GM21576 (cell line): ENCODE measurements around the gene PSMB8.

Experiments used
- ATAC-seq: cut with Tn5 transposase; IDR thresholded peaks from one replicate; pipeline ENCODE4 v1.9.1; 2021; ENCODE audit warnings: mild to moderate bottlenecking, moderate library complexity; ENCODE audit not compliant: unreplicated experiment

Gene PSMB8

DNA sequence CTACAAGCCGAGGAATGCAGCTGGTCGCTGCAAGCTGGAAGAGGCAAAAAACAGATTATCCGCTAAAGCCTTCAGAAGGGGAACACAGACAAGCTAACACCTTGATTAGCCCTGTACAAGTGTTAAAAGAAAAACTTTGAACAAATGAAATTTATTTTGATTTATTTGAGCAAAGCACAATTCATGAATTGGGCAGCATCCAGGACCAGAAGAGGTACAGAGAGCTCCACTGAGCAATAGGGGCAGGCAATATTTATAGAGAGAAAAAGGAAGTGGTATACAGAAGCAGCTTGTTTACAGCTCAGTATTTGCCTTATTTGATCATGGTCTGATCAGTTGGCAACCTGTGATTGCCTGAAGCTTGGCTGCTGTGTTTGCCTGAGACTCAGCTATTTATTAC, 44.7 kb downstream of the PSMB8 start:
- ATAC-seq: no peak

DNA sequence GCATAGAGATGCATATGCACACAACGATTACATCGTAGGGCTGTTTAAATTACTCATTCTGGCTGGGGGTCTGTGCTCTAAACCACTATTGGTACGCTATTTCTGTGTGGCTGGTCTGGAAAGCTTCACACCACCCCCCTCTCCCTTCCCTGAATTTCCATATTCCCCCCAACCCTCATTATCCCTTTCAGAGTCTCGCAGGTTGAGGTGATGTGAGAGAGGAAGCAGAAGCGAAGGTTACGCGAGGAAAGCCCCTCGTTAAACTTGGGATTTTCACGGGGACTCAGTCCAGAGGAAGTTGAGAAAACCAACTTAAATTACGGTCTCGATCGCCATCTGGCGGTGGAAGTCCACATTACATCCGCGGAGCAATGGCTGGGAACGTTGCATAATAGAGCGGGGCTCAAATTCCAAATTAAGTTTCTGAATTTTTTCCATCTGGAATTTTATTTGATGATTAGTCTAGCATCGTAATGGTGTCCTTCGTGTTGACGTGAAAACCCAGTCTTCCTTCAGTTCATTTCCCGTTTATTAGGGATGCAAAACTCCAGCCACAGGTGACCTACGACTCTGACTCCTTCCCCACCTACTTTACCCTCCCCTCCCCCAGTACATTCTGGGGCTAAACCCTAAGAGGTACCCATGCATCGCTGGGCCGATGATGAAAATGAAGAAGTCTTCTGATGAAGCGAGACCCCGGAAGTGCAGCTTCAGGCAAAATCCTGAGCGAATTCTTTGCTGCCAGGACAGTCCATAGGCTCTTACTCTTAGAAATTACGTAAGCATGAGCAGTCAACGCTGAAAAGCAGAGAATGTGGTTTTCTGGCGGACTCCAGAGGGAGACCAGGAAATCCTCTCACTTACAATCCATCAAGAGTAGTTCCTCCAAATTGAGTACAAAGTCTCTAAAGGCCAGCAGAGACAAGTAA, 46.7 kb downstream of the PSMB8 start:
- no peak for ATAC-seq

DNA sequence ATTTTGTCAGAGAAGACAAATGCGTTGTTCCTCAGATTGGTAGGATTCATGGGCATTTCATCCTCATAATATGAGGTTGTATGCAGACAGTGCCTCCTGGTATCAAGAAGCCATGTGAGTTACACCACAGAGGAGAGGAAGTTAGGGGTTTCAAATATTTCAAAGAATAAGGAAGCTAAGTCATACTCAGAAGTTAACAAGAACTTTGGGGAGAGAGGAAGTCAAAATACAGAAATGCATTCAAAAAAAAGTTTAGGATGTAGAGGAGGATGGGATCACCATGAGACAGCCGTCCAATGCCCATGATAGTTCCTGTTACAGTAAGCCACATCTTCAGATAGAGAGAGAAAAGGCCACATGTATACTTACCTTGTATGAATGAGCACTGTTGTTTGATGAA, 49.3 kb downstream of the PSMB8 start:
- no peak for ATAC-seq

DNA sequence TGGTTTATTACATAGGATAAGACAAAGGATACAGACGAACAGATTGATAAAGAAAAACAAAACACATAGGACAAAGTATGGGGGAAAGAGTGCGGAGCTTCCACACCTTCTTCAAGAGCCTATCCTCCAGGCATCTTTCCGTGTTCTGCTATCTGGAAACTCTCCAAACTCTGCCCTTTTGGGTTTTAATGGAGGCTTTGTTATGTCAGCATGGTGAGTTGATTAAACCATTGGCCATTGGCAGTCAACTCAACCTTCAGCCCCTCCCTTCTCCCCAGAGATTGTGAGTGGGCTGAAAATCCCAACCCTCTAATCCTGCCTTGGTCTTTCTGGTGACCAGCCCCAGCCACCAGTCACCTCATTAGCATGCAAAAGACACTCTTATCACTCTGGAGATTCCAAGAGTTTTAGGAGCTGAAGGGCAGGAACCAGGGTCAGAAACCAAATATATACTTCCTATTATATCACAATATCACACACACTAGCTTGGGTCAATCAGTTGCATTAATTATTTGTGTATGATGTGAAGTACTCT, 50.9 kb downstream of the PSMB8 start:
- no peak for ATAC-seq
